ENCODE data around the gene DNAJC7.
A peak's percentile ranks its signal among the peaks of the same experiment; 100 is the strongest.

The DNAJC7 gene

GRCh38 chr17:42016941-42017865, at the start of gene DNAJC7:
DNAJC7 (minus strand) TSS chr17:42017439; CDS start chr17:42017416, 23 bp downstream.
- TF ChIP-seq CTCF (conservative IDR thresholded peaks at IDR 0.05) = no peak
- peak within 1 kb of the TSS; percentile 84 for H3K27ac ChIP-seq

- no peak overlapping the region for H3K27ac ChIP-seq
- no peak for TF ChIP-seq CTCF (conservative IDR thresholded peaks at IDR 0.05)
Observed at GRCh38 chr17:42065201-42065600, 48.0 kb upstream of the DNAJC7 start.

GRCh38 chr17:42062681-42063080, 45.4 kb upstream of the DNAJC7 start:
- H3K27ac ChIP-seq = no peak overlapping the region
- no peak for TF ChIP-seq CTCF (conservative IDR thresholded peaks at IDR 0.05)

- no peak overlapping the region for H3K27ac ChIP-seq
- no peak for TF ChIP-seq CTCF (conservative IDR thresholded peaks at IDR 0.05)
Observed at GRCh38 chr17:42061646-42062487, 44.6 kb upstream of the DNAJC7 start.

GRCh38 chr17:42060231-42060630, 43.0 kb upstream of the DNAJC7 start:
- H3K27ac ChIP-seq = no peak overlapping the region
- no peak for TF ChIP-seq CTCF (conservative IDR thresholded peaks at IDR 0.05)

- TF ChIP-seq CTCF (conservative IDR thresholded peaks at IDR 0.05) = no peak
- H3K27ac ChIP-seq = no peak overlapping the region
Observed at GRCh38 chr17:42059815-42060214, 42.6 kb upstream of the DNAJC7 start.

- no peak for TF ChIP-seq CTCF (conservative IDR thresholded peaks at IDR 0.05)
- no peak overlapping the region for H3K27ac ChIP-seq
Observed at GRCh38 chr17:42058063-42058462, 40.8 kb upstream of the DNAJC7 start.
